Activated CD8-positive, alpha-beta T cell treated with anti-CD3 and anti-CD28 coated beads for 36 hours (primary cell): ENCODE data around the gene SNX25. TPM values are rescaled to one million over a fixed set of nuclear protein-coding genes. Genes with fewer than 3 reads are reported as not detected.

Experiments
- ATAC-seq: fragments of 200-7000 bp; cut with Tn5 transposase; one replicate; pipeline ENCODE4 v1.10.0; 2021; ENCODE audit warnings: mild to moderate bottlenecking, moderate library complexity
- CTCF ChIA-PET: fragments of 350-600 bp; sonication (Branson Sonifier 250); formaldehyde crosslinking; loops from one replicate; lab custom pipeline; 2021; ENCODE audit warnings: antibody characterized with exemption; lab: Charles Lee
- POLR2A ChIA-PET: fragments of 350-600 bp; sonication (Branson Sonifier 250); formaldehyde crosslinking; loops from one replicate; lab custom pipeline; 2021; ENCODE audit warnings: antibody characterized with exemption; lab: Charles Lee
- DNase-seq: peaks from one replicate; pipeline ENCODE4 v3.0.0-alpha.2; 2020
- H3K27ac Mint-ChIP-seq: one replicate; pipeline ENCODE4 v1.8.0; 2021; ENCODE audit warnings: mild to moderate bottlenecking, mixed read lengths
- H3K27me3 Mint-ChIP-seq: one replicate; pipeline ENCODE4 v1.8.0; 2021; ENCODE audit warnings: mixed read lengths
- H3K36me3 Mint-ChIP-seq: one replicate; pipeline ENCODE4 v1.8.0; 2021; ENCODE audit warnings: low read depth, mixed read lengths
- H3K4me1 Mint-ChIP-seq: one replicate; pipeline ENCODE4 v1.8.0; 2021; ENCODE audit warnings: low read depth, mixed read lengths
- H3K4me3 Mint-ChIP-seq: one replicate; pipeline ENCODE4 v1.8.0; 2021; ENCODE audit warnings: mild to moderate bottlenecking, moderate library complexity, mixed read lengths
- H3K9me3 Mint-ChIP-seq: one replicate; pipeline ENCODE4 v1.8.0; 2021; ENCODE audit warnings: mixed read lengths
- CTCF ChIP-seq: fragments of 200-600 bp; IDR thresholded peaks from one replicate; pipeline ENCODE4 v1.8.0; 2022; ENCODE audit warnings: antibody characterized with exemption, mild to moderate bottlenecking
- intact Hi-C: fragments of 100-400 bp; cut with micrococcal nuclease; formaldehyde crosslinking; loops from one replicate; pipeline ENCODE4 v1.10.0; 2022
- total RNA-seq, 2 experiments: library from RNA; stranded (reverse); gene quantifications; one replicate each; pipeline ENCODE4 v1.2.3, GENCODE V29; 2021

The SNX25 gene
- total RNA-seq, 2 experiments from 2014 or later, result 24.0 to 24.3 TPM

- ChIA-PET CTCF (no interaction called here), POLR2A (interaction anchor here (1.3 to 1.9 kb wide), 4 partner anchors 10 to 185 kb away, joined by 4 to 10 read pairs (median 6); partner anchors contain the start of genes ANKRD37 and LRP2BP)
- intact Hi-C loops, result no loop called here
- peaks cover 9% of the 10 kb centered on the region for H3K36me3 Mint-ChIP-seq
- ATAC-seq (peak; percentile 32), DNase-seq (peak; percentile 61)
- H3K9me3 Mint-ChIP-seq, result no peaks in the 10 kb centered on the region
- H3K4me1 Mint-ChIP-seq, result peaks cover 28% of the 10 kb centered on the region
- no peaks in the 10 kb centered on the region for H3K27me3 Mint-ChIP-seq
- H3K27ac Mint-ChIP-seq, result peak overlapping the region; percentile 85
- no peak for TF ChIP-seq CTCF
- peak overlapping the region; percentile 93 for H3K4me3 Mint-ChIP-seq
Observed at GRCh38 chr4:185210102-185210981, 944 bp downstream of the SNX25 start.

GRCh38 chr4:185211035-185211434 is 1.6 kb downstream of the SNX25 start:
- TF ChIP-seq CTCF, result no peak
- ATAC-seq (no peak), DNase-seq (no peak)
- peaks cover 25% of the 10 kb centered on the region for H3K4me1 Mint-ChIP-seq
- peaks cover 9% of the 10 kb centered on the region for H3K36me3 Mint-ChIP-seq
- ChIA-PET CTCF (no interaction called here), POLR2A (no interaction called here)
- H3K27me3 Mint-ChIP-seq, result no peaks in the 10 kb centered on the region
- H3K9me3 Mint-ChIP-seq, result no peaks in the 10 kb centered on the region
- peak overlapping the region; percentile 85 for H3K27ac Mint-ChIP-seq
- peak overlapping the region; percentile 93 for H3K4me3 Mint-ChIP-seq
- intact Hi-C loops, result no loop called here

GRCh38 chr4:185211641-185212040 is 2.2 kb downstream of the SNX25 start:
- Mint-ChIP-seq H3K4me3 (peak overlapping the region; percentile 93), H3K27me3 (no peaks in the 10 kb centered on the region), H3K9me3 (no peaks in the 10 kb centered on the region), H3K4me1 (peaks cover 28% of the 10 kb centered on the region), H3K27ac (no peak overlapping the region), H3K36me3 (peaks cover 9% of the 10 kb centered on the region)
- ATAC-seq, result no peak
- CTCF ChIA-PET, result no interaction called here
- intact Hi-C loops, result no loop called here
- DNase-seq, result no peak
- POLR2A ChIA-PET, result no interaction called here
- no peak for TF ChIP-seq CTCF

- POLR2A ChIA-PET, result interaction anchor here (0.6 to 0.9 kb wide), 2 partner anchors 16 to 48 kb away, joined by 3 read pairs; no protein-coding TSS in a partner anchor
- Mint-ChIP-seq H3K9me3 (no peaks in the 10 kb centered on the region), H3K4me3 (no peak overlapping the region), H3K27ac (no peak overlapping the region), H3K36me3 (peaks cover 9% of the 10 kb centered on the region), H3K27me3 (no peaks in the 10 kb centered on the region), H3K4me1 (peaks cover 33% of the 10 kb centered on the region)
- no peak for TF ChIP-seq CTCF
- ATAC-seq (no peak), DNase-seq (no peak)
- intact Hi-C loops, result no loop called here
- CTCF ChIA-PET, result no interaction called here
Observed at GRCh38 chr4:185212581-185212980, 3.2 kb downstream of the SNX25 start.

GRCh38 chr4:185213877-185214276 is 4.5 kb downstream of the SNX25 start:
- no peaks in the 10 kb centered on the region for H3K27me3 Mint-ChIP-seq
- POLR2A ChIA-PET, result no interaction called here
- H3K9me3 Mint-ChIP-seq, result no peaks in the 10 kb centered on the region
- CTCF ChIA-PET, result no interaction called here
- DNase-seq, result no peak
- peaks cover 9% of the 10 kb centered on the region for H3K36me3 Mint-ChIP-seq
- intact Hi-C loops, result no loop called here
- H3K4me3 Mint-ChIP-seq, result no peak overlapping the region
- no peak for TF ChIP-seq CTCF
- no peak overlapping the region for H3K27ac Mint-ChIP-seq
- peaks cover 34% of the 10 kb centered on the region for H3K4me1 Mint-ChIP-seq
- ATAC-seq, result no peak
